ENCODE measurements around the gene TRAPPC5.
"Not testable (repeated sequence)": the region's sequence is repeated elsewhere in the genome, so short reads cannot be mapped to it uniquely, and the experiment has no call there.

Gene TRAPPC5

GRCh38 chr19:7680606-7681339 is at the start of gene TRAPPC5:
Gene TRAPPC5 (plus strand): TSS chr19:7680833. CDS start chr19:7682254, 1,421 bp downstream.
- DNase-seq: peak; percentile 95

GRCh38 chr19:7631577-7631976 is 49.1 kb upstream of the TRAPPC5 start:
- no peak for DNase-seq

- DNase-seq: no peak
Measured at GRCh38 chr19:7632340-7633203, 48.1 kb upstream of the TRAPPC5 start.

GRCh38 chr19:7633698-7634097 is 46.9 kb upstream of the TRAPPC5 start, which contains the start of gene PCP2:
Gene PCP2 (minus strand): TSS chr19:7633719. CDS start chr19:7633457, 262 bp downstream.
- DNase-seq: no peak

- DNase-seq: no peak
Measured at GRCh38 chr19:7635670-7636069, 45.0 kb upstream of the TRAPPC5 start.

GRCh38 chr19:7636317-7636690 is 44.3 kb upstream of the TRAPPC5 start:
- no peak for DNase-seq

GRCh38 chr19:7636691-7637373 is 43.8 kb upstream of the TRAPPC5 start, which contains the start of gene STXBP2:
Gene STXBP2 (plus strand): TSS chr19:7637110. CDS start chr19:7637150, 40 bp downstream.
- DNase-seq: peak; percentile 98

GRCh38 chr19:7637374-7638256 is 43.0 kb upstream of the TRAPPC5 start:
- no peak for DNase-seq

- no peak for DNase-seq
Measured at GRCh38 chr19:7638802-7639465, 41.7 kb upstream of the TRAPPC5 start.

- no peak for DNase-seq
Measured at GRCh38 chr19:7639863-7640348, 40.7 kb upstream of the TRAPPC5 start.

- DNase-seq: no peak
Measured at GRCh38 chr19:7640803-7641202, 39.8 kb upstream of the TRAPPC5 start.

- DNase-seq: no peak
Measured at GRCh38 chr19:7641290-7642276, 39.0 kb upstream of the TRAPPC5 start.

- no peak for DNase-seq
Measured at GRCh38 chr19:7642295-7643030, 38.2 kb upstream of the TRAPPC5 start.

- no peak for DNase-seq
Measured at GRCh38 chr19:7643031-7643415, 37.6 kb upstream of the TRAPPC5 start.

- DNase-seq: not testable (repeated sequence)
Measured at GRCh38 chr19:7643629-7644549, 36.7 kb upstream of the TRAPPC5 start.

GRCh38 chr19:7644550-7644877 is 36.1 kb upstream of the TRAPPC5 start:
- DNase-seq: no peak

- no peak for DNase-seq
Measured at GRCh38 chr19:7645163-7645562, 35.5 kb upstream of the TRAPPC5 start.

- no peak for DNase-seq
Measured at GRCh38 chr19:7645656-7646425, 34.8 kb upstream of the TRAPPC5 start.
